GM23338 (cell line): ENCODE measurements around the gene CST9. TPM values are rescaled to one million over a fixed set of nuclear protein-coding genes. Genes with fewer than 3 reads are reported as not detected.

ENCODE experiments used
- STAT1 ChIP-seq: IDR thresholded peaks from one replicate; pipeline ENCODE4 v1.6.1; 2016; ENCODE audit warnings: antibody characterized with exemption; ENCODE audit not compliant: unreplicated experiment
- ZNF331 ChIP-seq: fragments of 250-450 bp; sonication (Bioruptor Pico); IDR thresholded peaks from 2 replicates; pipeline ENCODE4 v1.5.0; 2020; ENCODE audit warnings: low read depth, mild to moderate bottlenecking, moderate library complexity
- polyA plus RNA-seq: library from polyadenylated mRNA; unstranded; fragments of >200 nt; fragmentation: Nextera tagmentation; extraction: Ambion mirVana; gene quantifications from 2 replicates; pipeline ENCODE4 v1.2.1, GENCODE V29; 2016
- total RNA-seq: library from RNA; depleted of rRNA; stranded (reverse); fragments of >200 nt; shearing (Covaris generic); gene quantifications from 2 replicates; pipeline ENCODE4 v1.2.3, GENCODE V29; 2014; rRNA removed
- TF ChIP-seq, protein P1 (sequence below), 2 experiments: fragments of 200-600 bp in 1 of 2; sonication (generic) in 1 of 2; conservative IDR thresholded peaks; 2 replicates each; pipeline versions ENCODE4 v1.5.1 to v1.6.1; 2016 to 2017; ENCODE audit warnings: antibody characterized with exemption in 2 of 2, low read depth in 2 of 2, mild to moderate bottlenecking in 2 of 2, moderate library complexity in 1 of 2

CST9 gene
- total and polyA plus RNA-seq, 2 experiments from 2014 or later: not detected

DNA sequence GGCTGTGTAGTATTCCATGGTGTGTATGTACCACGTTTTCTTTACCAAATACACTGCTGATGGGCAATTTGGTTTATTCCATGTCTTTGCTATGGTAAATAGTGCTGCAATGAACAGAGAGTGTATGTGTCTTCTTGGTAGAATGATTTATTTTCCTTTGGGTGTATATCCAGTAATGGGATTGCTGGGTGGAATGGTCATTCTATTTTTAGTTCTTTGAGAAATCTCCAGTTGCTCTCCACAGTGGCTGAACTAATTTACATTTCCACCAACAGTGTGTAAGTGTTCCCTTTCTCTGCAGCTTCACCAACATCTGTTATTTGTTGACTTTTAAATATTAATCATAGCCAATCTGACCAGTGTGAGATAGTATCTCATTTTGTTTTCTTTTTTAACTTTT, 51.3 kb downstream of the CST9 start (continued):
- TF ChIP-seq, protein P1, sequence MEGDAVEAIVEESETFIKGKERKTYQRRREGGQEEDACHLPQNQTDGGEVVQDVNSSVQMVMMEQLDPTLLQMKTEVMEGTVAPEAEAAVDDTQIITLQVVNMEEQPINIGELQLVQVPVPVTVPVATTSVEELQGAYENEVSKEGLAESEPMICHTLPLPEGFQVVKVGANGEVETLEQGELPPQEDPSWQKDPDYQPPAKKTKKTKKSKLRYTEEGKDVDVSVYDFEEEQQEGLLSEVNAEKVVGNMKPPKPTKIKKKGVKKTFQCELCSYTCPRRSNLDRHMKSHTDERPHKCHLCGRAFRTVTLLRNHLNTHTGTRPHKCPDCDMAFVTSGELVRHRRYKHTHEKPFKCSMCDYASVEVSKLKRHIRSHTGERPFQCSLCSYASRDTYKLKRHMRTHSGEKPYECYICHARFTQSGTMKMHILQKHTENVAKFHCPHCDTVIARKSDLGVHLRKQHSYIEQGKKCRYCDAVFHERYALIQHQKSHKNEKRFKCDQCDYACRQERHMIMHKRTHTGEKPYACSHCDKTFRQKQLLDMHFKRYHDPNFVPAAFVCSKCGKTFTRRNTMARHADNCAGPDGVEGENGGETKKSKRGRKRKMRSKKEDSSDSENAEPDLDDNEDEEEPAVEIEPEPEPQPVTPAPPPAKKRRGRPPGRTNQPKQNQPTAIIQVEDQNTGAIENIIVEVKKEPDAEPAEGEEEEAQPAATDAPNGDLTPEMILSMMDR (conservative IDR thresholded peaks at IDR 0.05; ENCODE audit: low read depth in 2 of 2): no peak
- TF ChIP-seq ZNF331 (CRISPR knock-in tag) (no peak), STAT1 (no peak)

Other genes with a start within 250 kb of the CST9 start
- 15.7 and 17.3 TPM in 2 replicates for gene GZF1, start 243.7 kb downstream of the CST9 start, total RNA-seq
- 3.7 and 4.2 TPM in 2 replicates for gene GZF1, start 243.7 kb downstream of the CST9 start, polyA plus RNA-seq
- gene NAPB, start 184.4 kb downstream of the CST9 start, total RNA-seq: 12.9 and 18.1 TPM in 2 replicates
- gene NAPB, start 184.4 kb downstream of the CST9 start, polyA plus RNA-seq: 7.3 and 8.1 TPM in 2 replicates
- gene CSTL1, start 166.2 kb downstream of the CST9 start, total RNA-seq: not detected in 2 replicates
- gene CSTL1, start 166.2 kb downstream of the CST9 start, polyA plus RNA-seq: not detected in 2 replicates
- gene CST11, start 153.0 kb downstream of the CST9 start, total RNA-seq: not detected in 2 replicates
- 0.73 TPM in 1 of 2 replicates, not detected in the other for gene CST11, start 153.0 kb downstream of the CST9 start, polyA plus RNA-seq
- gene CST8, start 114.8 kb downstream of the CST9 start, total RNA-seq: not detected in 2 replicates
- gene CST8, start 114.8 kb downstream of the CST9 start, polyA plus RNA-seq: not detected in 2 replicates
- gene CST9L, start 37.4 kb downstream of the CST9 start, total RNA-seq: not detected in 2 replicates
- gene CST9L, start 37.4 kb downstream of the CST9 start, polyA plus RNA-seq: not detected in 2 replicates
- gene CST3, start 32.0 kb upstream of the CST9 start, total RNA-seq: 51.8 and 70.7 TPM in 2 replicates
- gene CST3, start 32.0 kb upstream of the CST9 start, polyA plus RNA-seq: 71.5 and 72.9 TPM in 2 replicates
- not detected in 2 replicates for gene CST4, start 83.1 kb upstream of the CST9 start, total RNA-seq
- gene CST4, start 83.1 kb upstream of the CST9 start, polyA plus RNA-seq: not detected in 2 replicates
- 1.8 and 2.7 TPM in 2 replicates for gene CST1, start 145.0 kb upstream of the CST9 start, total RNA-seq
- 4.0 and 4.9 TPM in 2 replicates for gene CST1, start 145.0 kb upstream of the CST9 start, polyA plus RNA-seq
- not detected in 2 replicates for gene CST2, start 220.8 kb upstream of the CST9 start, total RNA-seq
- not detected in 2 replicates for gene CST2, start 220.8 kb upstream of the CST9 start, polyA plus RNA-seq